Lower leg skin (tissue), 4 donors: ENCODE data around the gene CLHC1. TPM values are rescaled to one million over a fixed set of nuclear protein-coding genes. Genes with fewer than 3 reads are reported as not detected.
"Not testable (repeated sequence)": the region's sequence is repeated elsewhere in the genome, so short reads cannot be mapped to it uniquely, and the experiment has no call there.

Experiments used
- DNase-seq, 2 donors: peaks; one replicate each; pipeline ENCODE4 v3.0.0-alpha.2; 2019; ENCODE audit warnings: low spot score in 2 of 2
- H3K4me3 ChIP-seq: fragments of 200-600 bp; sonication (generic); 2 replicates; pipeline ENCODE4 v1.5.1; 2017; ENCODE audit warnings: mild to moderate bottlenecking, low read depth; ENCODE audit not compliant: poor library complexity, severe bottlenecking
- POLR2A ChIP-seq, 2 donors: fragments of 450-650 bp; IDR thresholded peaks; one replicate each; pipeline ENCODE4 v1.6.1; 2016 to 2017; ENCODE audit warnings: antibody characterized with exemption in 2 of 2, mild to moderate bottlenecking in 1 of 2, moderate library complexity in 1 of 2
- WGBS, 2 donors: methylation state at CpG; one replicate each; pipeline ENCODE4 v1.1.5; 2018; 5-methylcytosine and 5-hydroxymethylcytosine counted together
- intact Hi-C: fragments of 100-400 bp; cut with DNase I; formaldehyde crosslinking; loops from one replicate; pipeline ENCODE4 v1.15.0; 2023; ENCODE audit warnings: low total_unique reads
- total RNA-seq, 4 donors: library from RNA; depleted of rRNA; stranded (reverse); fragments of >200 nt; gene quantifications; one replicate each; pipeline ENCODE4 v1.1.0, GENCODE V29; 2016
- TF ChIP-seq, protein P1 (sequence below), 3 donors: fragments of 450-650 bp; IDR thresholded peaks; one replicate each; pipeline ENCODE4 v1.5.1; 2016; ENCODE audit warnings: antibody characterized with exemption in 3 of 3, mild to moderate bottlenecking in 3 of 3, moderate library complexity in 2 of 3

The CLHC1 gene
- total RNA-seq, 4 donors from 2014 or later: 5.3 to 13.1 (median 7.9) TPM

DNA sequence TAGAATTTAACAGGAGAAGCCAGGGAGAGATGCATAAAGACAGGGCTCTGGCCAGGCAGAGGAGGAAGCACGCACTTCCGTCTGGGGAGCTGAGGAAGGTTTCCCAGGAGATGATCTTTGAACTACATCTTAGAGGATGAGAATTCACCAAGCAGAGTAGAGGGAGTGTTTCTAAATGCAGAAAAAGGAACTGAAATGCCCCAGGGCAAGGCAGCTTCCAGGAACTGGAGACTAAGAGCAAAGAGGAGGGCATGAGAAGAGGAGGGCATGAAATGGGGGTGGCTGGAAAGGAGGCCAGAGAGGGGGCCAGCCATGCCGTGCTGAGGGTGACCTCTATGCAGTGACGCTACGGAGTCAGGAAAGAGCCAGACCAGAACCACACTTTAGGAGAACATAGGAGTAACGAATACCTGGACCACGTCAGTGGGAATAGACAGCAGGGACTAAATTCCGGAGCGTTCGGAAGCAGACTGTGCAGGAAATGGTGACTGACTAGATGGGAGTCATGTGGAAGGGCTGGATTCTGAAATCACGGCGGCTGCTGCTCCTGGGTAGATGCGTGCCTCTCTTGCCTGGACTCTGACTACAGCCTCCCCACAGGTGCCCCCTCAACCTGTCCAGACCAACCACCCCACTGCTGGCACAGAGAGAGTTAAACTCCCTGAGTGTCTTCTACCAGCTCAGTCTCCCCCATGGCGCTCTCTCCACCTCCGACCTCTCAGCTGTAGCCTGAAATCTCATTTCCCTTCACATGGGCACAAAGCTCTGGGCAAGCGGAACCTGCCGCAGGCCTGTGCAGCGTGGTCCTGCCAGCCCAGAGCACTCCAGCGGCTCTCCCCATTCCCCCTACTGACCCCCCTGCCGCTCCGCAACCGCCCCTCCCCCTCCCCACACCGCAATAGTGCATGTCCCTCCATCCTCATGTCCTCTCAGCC, 94.8 kb downstream of the CLHC1 start:
- no peak for DNase-seq
- 60 to 68% methylated on average over 23 of the region's 23 CpGs for WGBS, 2 donors
- no peak overlapping the region for H3K4me3 ChIP-seq
- TF ChIP-seq, protein P1, sequence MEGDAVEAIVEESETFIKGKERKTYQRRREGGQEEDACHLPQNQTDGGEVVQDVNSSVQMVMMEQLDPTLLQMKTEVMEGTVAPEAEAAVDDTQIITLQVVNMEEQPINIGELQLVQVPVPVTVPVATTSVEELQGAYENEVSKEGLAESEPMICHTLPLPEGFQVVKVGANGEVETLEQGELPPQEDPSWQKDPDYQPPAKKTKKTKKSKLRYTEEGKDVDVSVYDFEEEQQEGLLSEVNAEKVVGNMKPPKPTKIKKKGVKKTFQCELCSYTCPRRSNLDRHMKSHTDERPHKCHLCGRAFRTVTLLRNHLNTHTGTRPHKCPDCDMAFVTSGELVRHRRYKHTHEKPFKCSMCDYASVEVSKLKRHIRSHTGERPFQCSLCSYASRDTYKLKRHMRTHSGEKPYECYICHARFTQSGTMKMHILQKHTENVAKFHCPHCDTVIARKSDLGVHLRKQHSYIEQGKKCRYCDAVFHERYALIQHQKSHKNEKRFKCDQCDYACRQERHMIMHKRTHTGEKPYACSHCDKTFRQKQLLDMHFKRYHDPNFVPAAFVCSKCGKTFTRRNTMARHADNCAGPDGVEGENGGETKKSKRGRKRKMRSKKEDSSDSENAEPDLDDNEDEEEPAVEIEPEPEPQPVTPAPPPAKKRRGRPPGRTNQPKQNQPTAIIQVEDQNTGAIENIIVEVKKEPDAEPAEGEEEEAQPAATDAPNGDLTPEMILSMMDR (IDR thresholded peaks at IDR 0.05): no peak
- TF ChIP-seq POLR2A (IDR thresholded peaks at IDR 0.05): no peak
- intact Hi-C loops: no loop called here

DNA sequence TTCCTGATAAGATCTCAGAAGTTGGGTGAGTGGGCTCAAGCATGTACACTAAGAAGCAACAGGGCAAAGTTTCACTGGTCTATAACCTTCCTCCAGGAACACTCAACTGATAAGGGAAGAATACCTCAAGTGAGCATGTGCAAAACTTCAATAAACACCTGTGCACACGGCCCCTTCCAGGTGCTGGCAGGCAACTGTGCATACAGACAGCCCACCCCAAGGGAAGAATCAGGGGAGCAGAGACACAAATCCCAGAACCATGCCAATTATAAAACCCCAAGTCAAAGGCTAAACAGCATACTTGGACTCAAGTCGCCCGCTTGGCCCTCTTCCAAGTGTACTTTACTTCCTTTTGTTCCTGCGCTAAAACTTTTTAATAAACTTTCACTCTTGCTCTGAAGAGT, 96.0 kb downstream of the CLHC1 start:
- TF ChIP-seq, protein P1 (IDR thresholded peaks at IDR 0.05): no peak
- TF ChIP-seq POLR2A (IDR thresholded peaks at IDR 0.05): no peak
- intact Hi-C loops: no loop called here
- no peak overlapping the region for H3K4me3 ChIP-seq
- DNase-seq: no peak
- WGBS, 2 donors: 49 to 52% methylated on average over 4 of the region's 4 CpGs

GRCh38 chr2:55135491-55135890, 96.6 kb downstream of the CLHC1 start:
- no peak for DNase-seq
- intact Hi-C loops: no loop called here
- no peak overlapping the region for H3K4me3 ChIP-seq
- TF ChIP-seq POLR2A (IDR thresholded peaks at IDR 0.05): no peak
- WGBS, 2 donors: 90 to 97% methylated on average over 2 of the region's 2 CpGs

- H3K4me3 ChIP-seq: no peak overlapping the region
- 67 to 90% methylated on average over 1 of the region's 1 CpG for WGBS, 2 donors
- TF ChIP-seq, protein P1 (IDR thresholded peaks at IDR 0.05): no peak
- TF ChIP-seq POLR2A (IDR thresholded peaks at IDR 0.05): no peak
- intact Hi-C loops: no loop called here
- no peak for DNase-seq
Measured at GRCh38 chr2:55134316-55134706, 97.8 kb downstream of the CLHC1 start.

DNA sequence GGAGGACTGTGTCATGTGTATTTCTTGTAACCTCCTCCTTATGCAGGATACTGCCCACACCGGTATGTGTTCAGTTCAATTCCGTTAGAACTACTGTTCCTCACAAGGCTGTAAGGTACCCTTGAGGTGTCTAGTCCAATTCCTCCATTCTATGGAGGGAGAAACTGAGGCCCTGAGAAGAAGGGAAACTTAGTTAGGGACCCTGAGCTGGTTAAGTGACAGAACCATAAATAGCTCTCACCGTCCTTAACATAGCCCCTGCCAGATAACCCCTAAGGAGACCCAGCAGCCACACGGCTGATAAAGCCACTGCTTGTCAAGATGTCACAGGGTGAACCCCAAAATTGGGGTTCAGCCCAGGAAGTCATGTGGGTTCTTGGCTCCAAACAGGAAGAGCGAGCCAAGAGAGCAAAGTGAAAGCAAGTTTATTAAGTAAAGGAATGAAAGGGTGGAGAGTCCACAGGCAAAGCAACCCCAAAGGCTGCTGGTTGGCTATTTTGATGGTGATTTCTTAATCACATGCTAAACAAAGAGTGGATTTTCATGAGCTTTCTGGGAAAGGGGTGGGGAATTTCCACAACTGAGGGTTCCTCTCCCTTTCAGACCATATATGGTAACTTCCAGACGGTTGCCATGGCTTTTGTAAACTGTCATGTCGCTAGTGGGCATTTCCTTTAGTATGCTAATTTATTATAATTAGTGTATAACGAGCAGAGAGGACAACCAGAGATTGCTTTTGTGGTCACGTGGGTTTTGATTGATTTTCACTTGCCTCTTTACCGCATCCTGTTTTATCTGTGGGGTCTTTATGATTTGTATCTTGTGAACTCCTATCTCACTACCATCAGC, 98.4 kb downstream of the CLHC1 start:
- DNase-seq: peak in 1 of 2 donors; percentile 69
- 13 to 18% methylated on average over 10 of the region's 10 CpGs for WGBS, 2 donors
- intact Hi-C loops: no loop called here
- H3K4me3 ChIP-seq: no peak overlapping the region
- no peak for TF ChIP-seq POLR2A (IDR thresholded peaks at IDR 0.05)
- TF ChIP-seq, protein P1 (IDR thresholded peaks at IDR 0.05): no peak

DNA sequence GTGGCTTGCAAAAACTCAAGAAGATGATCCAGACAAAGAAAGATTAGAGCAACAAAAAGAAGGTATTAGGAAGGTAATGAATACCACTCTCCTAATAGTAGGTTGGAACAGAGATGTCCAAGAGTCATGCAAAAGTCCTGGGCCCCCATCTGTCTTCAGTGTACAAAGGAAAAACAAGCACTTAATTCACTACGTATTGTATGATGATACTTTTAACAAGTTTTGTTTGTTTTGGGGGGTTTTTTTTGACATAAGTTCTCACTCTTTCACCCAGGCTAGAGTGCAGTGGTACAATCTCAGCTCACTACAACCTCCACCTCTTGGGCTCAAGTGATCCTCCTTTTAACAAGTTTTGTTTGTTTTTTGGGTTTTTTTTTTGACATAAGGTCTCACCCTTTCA, 101.2 kb downstream of the CLHC1 start:
- intact Hi-C loops: no loop called here
- H3K4me3 ChIP-seq: no peak overlapping the region
- no peak for DNase-seq
- TF ChIP-seq POLR2A (IDR thresholded peaks at IDR 0.05): no peak
- TF ChIP-seq, protein P1 (IDR thresholded peaks at IDR 0.05): no peak
- WGBS, 2 donors: 77 to 94% methylated on average over 1 of the region's 1 CpG

DNA sequence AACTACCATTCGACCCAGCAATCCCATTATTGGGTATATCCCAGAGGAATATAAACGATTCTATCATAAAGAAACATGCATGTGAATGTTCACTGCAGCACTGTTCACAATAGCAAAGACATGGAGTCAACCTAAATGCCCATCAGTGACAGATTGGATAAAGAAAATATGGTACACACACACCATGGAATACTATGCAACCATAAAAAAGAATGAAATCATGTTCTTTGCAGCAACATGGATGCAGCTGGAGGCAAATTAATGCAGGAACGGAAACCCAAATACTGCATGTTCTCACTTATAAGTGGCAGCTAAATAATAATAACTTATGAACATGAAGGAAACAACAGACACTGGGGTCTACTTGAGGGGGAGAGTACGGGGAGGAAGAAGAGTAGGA, 105.5 kb downstream of the CLHC1 start:
- intact Hi-C loops, H3K4me3 ChIP-seq, DNase-seq: not testable (repeated sequence)
- WGBS, 2 donors: 92 to 93% methylated on average over 4 of the region's 4 CpGs
